Measurements from ENCODE around the gene PRND. TPM values are rescaled to one million over a fixed set of nuclear protein-coding genes. Genes with fewer than 3 reads are reported as not detected.
"Not testable (repeated sequence)": the region's sequence is repeated elsewhere in the genome, so short reads cannot be mapped to it uniquely, and the experiment has no call there.

The PRND gene
- total and polyA plus RNA-seq, 5 donors from 2014 or later, result 0.05 to 0.26 (median 0.17) TPM; not detected in 2

DNA sequence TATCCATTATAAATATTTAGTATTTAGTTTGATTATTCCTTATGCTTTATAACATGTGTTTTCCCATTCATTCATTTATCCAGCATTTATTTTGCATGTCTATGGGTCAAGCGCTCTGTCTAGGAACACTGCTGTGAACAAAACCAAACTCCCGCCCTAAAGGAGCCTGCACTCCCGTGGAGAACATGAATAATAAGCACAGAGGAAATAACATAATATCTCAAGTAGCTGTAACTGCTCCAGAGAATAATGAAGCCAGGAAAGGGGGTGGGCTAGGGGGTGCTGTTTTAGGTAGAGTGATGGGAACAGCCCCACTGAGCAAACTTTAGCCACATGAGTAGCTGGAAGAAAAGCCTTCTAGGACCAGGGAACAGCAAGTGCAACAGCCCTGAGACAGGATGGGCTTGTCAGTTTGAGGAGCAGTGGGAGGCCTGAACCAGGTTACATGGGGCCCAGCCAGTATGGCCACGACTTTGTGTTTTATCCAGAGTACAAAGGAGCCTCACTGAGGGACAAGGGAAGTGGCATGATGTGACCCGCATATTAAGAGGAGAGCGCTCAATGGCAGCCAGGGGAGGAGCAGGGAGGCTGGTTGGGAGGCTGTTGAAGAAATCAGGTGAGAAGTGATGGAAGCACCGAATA, 24.4 kb upstream of the PRND start:
- Mint-ChIP-seq H3K36me3 (peaks cover 37% of the 10 kb centered on the region), H3K4me3 (peak overlapping the region in 2 of 4 donors; percentile 18 to 66), H3K27me3 (no peaks in the 10 kb centered on the region), H3K4me1 (peaks cover 30 to 45% (median 42%) of the 10 kb centered on the region in 4 donors), H3K27ac (peak overlapping the region; percentile 67 to 94 (median 70)), H3K9me3 (no peaks in the 10 kb centered on the region)
- no peaks in the 10 kb centered on the region for H3K9me3 ChIP-seq (ENCODE audit: control insufficient read depth in 2 of 2, low read length in 2 of 2)
- ATAC-seq (ENCODE audit: low read depth in 2 of 2) (no peak), DNase-seq (no peak)
- no peak overlapping the region for H3K4me3 ChIP-seq (ENCODE audit: low read depth, low read length)
- peaks cover 15% of the 10 kb centered on the region for H3K4me1 ChIP-seq (ENCODE audit: control insufficient read depth, insufficient read depth, low read length, poor library complexity, severe bottlenecking)
- H3K27ac ChIP-seq (ENCODE audit: insufficient read depth, low read length, poor library complexity, severe bottlenecking), result peak overlapping the region; percentile 9
- H3K27me3 ChIP-seq (ENCODE audit: control insufficient read depth, insufficient read depth, low read length), result no peaks in the 10 kb centered on the region
- peaks cover 30% of the 10 kb centered on the region for H3K36me3 ChIP-seq (ENCODE audit: control insufficient read depth, insufficient read depth, low read length)

DNA sequence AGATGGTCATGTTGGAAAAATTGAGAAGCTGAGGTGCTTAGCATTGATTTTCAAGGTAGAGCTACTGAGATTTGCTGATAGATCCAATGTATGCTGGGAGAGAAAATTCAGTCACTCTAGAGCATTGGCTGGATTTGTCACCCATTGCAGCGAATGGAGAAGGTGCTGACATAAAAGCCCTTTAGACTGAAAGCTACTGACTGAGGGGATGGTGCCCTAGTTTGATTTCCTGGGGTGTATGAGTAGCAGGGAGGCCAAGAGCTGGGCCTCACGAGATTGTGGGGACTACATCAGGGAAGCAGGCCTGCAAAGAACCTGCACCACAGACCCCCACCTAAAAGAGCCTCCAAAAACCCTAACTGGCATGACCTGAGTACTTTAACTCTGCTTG, 23.9 kb upstream of the PRND start:
- H3K27me3 Mint-ChIP-seq, result no peaks in the 10 kb centered on the region
- no peak for ATAC-seq (ENCODE audit: low read depth in 2 of 2)

DNA sequence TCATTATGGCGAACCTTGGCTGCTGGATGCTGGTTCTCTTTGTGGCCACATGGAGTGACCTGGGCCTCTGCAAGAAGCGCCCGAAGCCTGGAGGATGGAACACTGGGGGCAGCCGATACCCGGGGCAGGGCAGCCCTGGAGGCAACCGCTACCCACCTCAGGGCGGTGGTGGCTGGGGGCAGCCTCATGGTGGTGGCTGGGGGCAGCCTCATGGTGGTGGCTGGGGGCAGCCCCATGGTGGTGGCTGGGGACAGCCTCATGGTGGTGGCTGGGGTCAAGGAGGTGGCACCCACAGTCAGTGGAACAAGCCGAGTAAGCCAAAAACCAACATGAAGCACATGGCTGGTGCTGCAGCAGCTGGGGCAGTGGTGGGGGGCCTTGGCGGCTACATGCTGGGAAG, 22.5 kb upstream of the PRND start:
- Histone ChIP-seq H3K9me3 (ENCODE audit: control insufficient read depth in 2 of 2, low read length in 2 of 2) (no peaks in the 10 kb centered on the region), H3K36me3 (ENCODE audit: control insufficient read depth, insufficient read depth, low read length) (peaks cover 26% of the 10 kb centered on the region), H3K27ac (ENCODE audit: insufficient read depth, low read length, poor library complexity, severe bottlenecking) (no peak overlapping the region), H3K4me1 (ENCODE audit: control insufficient read depth, insufficient read depth, low read length, poor library complexity, severe bottlenecking) (peaks cover 14% of the 10 kb centered on the region), H3K4me3 (ENCODE audit: low read depth, low read length) (no peak overlapping the region), H3K27me3 (ENCODE audit: control insufficient read depth, insufficient read depth, low read length) (no peaks in the 10 kb centered on the region)
- peaks cover 5% of the 10 kb centered on the region for H3K27me3 Mint-ChIP-seq
- no peak overlapping the region for H3K4me3 Mint-ChIP-seq
- H3K27ac Mint-ChIP-seq, result no peak overlapping the region
- H3K4me1 Mint-ChIP-seq, result peaks cover 23 to 32% (median 29%) of the 10 kb centered on the region in 4 donors
- DNase-seq (no peak), ATAC-seq (ENCODE audit: low read depth in 2 of 2) (no peak)
- peaks cover 27% of the 10 kb centered on the region for H3K36me3 Mint-ChIP-seq
- H3K9me3 Mint-ChIP-seq, result no peaks in the 10 kb centered on the region

More for the DNA sequence above, 23.9 kb upstream of the PRND start:
- H3K4me1 ChIP-seq (ENCODE audit: control insufficient read depth, insufficient read depth, low read length, poor library complexity, severe bottlenecking), result peaks cover 14% of the 10 kb centered on the region
- H3K27me3 ChIP-seq (ENCODE audit: control insufficient read depth, insufficient read depth, low read length), result no peaks in the 10 kb centered on the region
- H3K4me3 ChIP-seq (ENCODE audit: low read depth, low read length), result peak overlapping the region; percentile 21
- H3K4me3 Mint-ChIP-seq, result peak overlapping the region in 2 of 4 donors; percentile 26 to 66
- peaks cover 30 to 40% (median 37%) of the 10 kb centered on the region in 4 donors for H3K4me1 Mint-ChIP-seq
- H3K9me3 Mint-ChIP-seq, result no peaks in the 10 kb centered on the region
- peak overlapping the region; percentile 67 to 94 (median 70) for H3K27ac Mint-ChIP-seq
- H3K36me3 ChIP-seq (ENCODE audit: control insufficient read depth, insufficient read depth, low read length), result peaks cover 30% of the 10 kb centered on the region
- H3K27ac ChIP-seq (ENCODE audit: insufficient read depth, low read length, poor library complexity, severe bottlenecking), result no peak overlapping the region
- H3K9me3 ChIP-seq (ENCODE audit: control insufficient read depth in 2 of 2, low read length in 2 of 2), result no peaks in the 10 kb centered on the region
- DNase-seq, result no peak
- peaks cover 34% of the 10 kb centered on the region for H3K36me3 Mint-ChIP-seq

DNA sequence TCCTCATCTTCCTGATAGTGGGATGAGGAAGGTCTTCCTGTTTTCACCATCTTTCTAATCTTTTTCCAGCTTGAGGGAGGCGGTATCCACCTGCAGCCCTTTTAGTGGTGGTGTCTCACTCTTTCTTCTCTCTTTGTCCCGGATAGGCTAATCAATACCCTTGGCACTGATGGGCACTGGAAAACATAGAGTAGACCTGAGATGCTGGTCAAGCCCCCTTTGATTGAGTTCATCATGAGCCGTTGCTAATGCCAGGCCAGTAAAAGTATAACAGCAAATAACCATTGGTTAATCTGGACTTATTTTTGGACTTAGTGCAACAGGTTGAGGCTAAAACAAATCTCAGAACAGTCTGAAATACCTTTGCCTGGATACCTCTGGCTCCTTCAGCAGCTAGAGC, 21.8 kb upstream of the PRND start:
- no peak overlapping the region for H3K27ac ChIP-seq (ENCODE audit: insufficient read depth, low read length, poor library complexity, severe bottlenecking)
- Mint-ChIP-seq H3K27me3 (peaks cover 11% of the 10 kb centered on the region), H3K36me3 (peaks cover 27% of the 10 kb centered on the region), H3K4me3 (no peak overlapping the region), H3K27ac (no peak overlapping the region), H3K9me3 (no peaks in the 10 kb centered on the region), H3K4me1 (peaks cover 23 to 30% (median 27%) of the 10 kb centered on the region in 4 donors)
- H3K36me3 ChIP-seq (ENCODE audit: control insufficient read depth, insufficient read depth, low read length), result peaks cover 26% of the 10 kb centered on the region
- H3K4me3 ChIP-seq (ENCODE audit: low read depth, low read length), result no peak overlapping the region
- no peaks in the 10 kb centered on the region for H3K27me3 ChIP-seq (ENCODE audit: control insufficient read depth, insufficient read depth, low read length)
- ATAC-seq (ENCODE audit: low read depth in 2 of 2) (no peak), DNase-seq (no peak)
- H3K9me3 ChIP-seq (ENCODE audit: control insufficient read depth in 2 of 2, low read length in 2 of 2), result no peaks in the 10 kb centered on the region
- peaks cover 10% of the 10 kb centered on the region for H3K4me1 ChIP-seq (ENCODE audit: control insufficient read depth, insufficient read depth, low read length, poor library complexity, severe bottlenecking)

DNA sequence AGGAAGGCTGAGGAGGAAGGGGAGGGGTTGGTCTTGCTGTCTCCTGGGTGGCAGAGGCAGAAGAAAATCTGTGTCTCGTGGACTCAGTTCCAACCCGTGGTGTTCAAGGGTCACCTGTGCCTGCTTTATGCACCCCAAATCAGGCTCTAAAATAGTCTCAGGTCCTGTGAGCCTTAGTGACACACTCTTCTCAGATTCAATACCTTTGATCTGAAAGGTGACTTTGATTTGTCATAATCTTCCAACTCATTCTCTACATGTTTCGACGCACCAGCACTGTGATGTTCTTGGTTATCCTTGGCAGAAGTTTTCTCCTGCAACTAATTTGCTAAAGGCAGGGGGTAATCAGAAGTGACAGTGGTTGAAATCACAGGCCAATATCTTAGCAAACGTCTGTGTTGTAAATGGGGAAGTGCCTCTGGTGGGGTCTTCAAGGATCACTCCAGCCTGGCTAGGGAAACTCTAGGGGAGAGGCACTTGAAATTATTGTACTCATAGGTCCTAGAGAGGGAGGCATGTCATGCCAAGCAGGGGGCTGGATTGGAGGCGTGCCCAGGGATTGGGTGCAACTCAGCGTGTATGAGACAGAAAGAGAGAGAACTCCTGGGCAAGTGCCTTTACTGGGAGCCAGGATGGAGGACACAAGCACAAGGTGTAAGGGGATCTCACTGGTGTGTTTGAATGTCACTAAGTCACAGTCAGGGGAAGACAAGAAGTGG, 19.0 kb upstream of the PRND start:
- Mint-ChIP-seq H3K27ac (peak overlapping the region in 2 of 3 donors; percentile 10 to 31), H3K9me3 (no peaks in the 10 kb centered on the region), H3K4me1 (peaks cover 2 to 7% (median 5%) of the 10 kb centered on the region in 4 donors), H3K36me3 (peaks cover 13% of the 10 kb centered on the region), H3K4me3 (no peak overlapping the region), H3K27me3 (peaks cover 11% of the 10 kb centered on the region)
- no peak for DNase-seq
- ATAC-seq (ENCODE audit: low read depth in 2 of 2), result no peak
- Histone ChIP-seq H3K4me1 (ENCODE audit: control insufficient read depth, insufficient read depth, low read length, poor library complexity, severe bottlenecking) (peaks cover 3% of the 10 kb centered on the region), H3K36me3 (ENCODE audit: control insufficient read depth, insufficient read depth, low read length) (peaks cover 24% of the 10 kb centered on the region), H3K4me3 (ENCODE audit: low read depth, low read length) (no peak overlapping the region), H3K9me3 (ENCODE audit: control insufficient read depth in 2 of 2, low read length in 2 of 2) (no peaks in the 10 kb centered on the region), H3K27me3 (ENCODE audit: control insufficient read depth, insufficient read depth, low read length) (no peaks in the 10 kb centered on the region), H3K27ac (ENCODE audit: insufficient read depth, low read length, poor library complexity, severe bottlenecking) (no peak overlapping the region)

DNA sequence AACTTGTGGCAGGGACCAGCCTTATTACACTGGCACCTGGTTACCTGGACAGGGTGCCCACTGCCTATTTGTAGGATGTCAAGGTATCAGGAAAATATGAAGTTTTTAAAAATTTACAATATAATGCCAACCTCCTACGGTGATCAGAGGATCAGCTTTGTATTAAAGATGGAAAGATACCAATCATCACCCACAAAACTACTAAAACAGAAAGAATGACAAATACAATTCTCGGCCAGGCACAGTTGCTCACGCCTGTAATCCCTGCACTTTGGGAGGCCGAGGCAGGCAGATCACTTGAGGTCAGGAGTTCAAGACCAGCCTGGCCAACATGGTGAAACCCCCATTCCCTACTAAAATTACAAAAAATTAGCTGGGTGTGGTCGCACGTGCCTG, 18.4 kb upstream of the PRND start:
- ATAC-seq (ENCODE audit: low read depth in 2 of 2), result no peak
- Histone ChIP-seq H3K27ac (ENCODE audit: insufficient read depth, low read length, poor library complexity, severe bottlenecking) (no peak overlapping the region), H3K36me3 (ENCODE audit: control insufficient read depth, insufficient read depth, low read length) (peaks cover 21% of the 10 kb centered on the region), H3K4me3 (ENCODE audit: low read depth, low read length) (no peak overlapping the region), H3K27me3 (ENCODE audit: control insufficient read depth, insufficient read depth, low read length) (no peaks in the 10 kb centered on the region), H3K4me1 (ENCODE audit: control insufficient read depth, insufficient read depth, low read length, poor library complexity, severe bottlenecking) (no peaks in the 10 kb centered on the region), H3K9me3 (ENCODE audit: control insufficient read depth in 2 of 2, low read length in 2 of 2) (no peaks in the 10 kb centered on the region)
- Mint-ChIP-seq H3K27ac (peak overlapping the region in 1 of 3 donors; percentile 31), H3K27me3 (peaks cover 11% of the 10 kb centered on the region), H3K9me3 (no peaks in the 10 kb centered on the region), H3K4me1 (peaks cover 0 to 5% (median under 1%) of the 10 kb centered on the region in 4 donors), H3K4me3 (no peak overlapping the region), H3K36me3 (peaks cover 13% of the 10 kb centered on the region)
- DNase-seq, result no peak

DNA sequence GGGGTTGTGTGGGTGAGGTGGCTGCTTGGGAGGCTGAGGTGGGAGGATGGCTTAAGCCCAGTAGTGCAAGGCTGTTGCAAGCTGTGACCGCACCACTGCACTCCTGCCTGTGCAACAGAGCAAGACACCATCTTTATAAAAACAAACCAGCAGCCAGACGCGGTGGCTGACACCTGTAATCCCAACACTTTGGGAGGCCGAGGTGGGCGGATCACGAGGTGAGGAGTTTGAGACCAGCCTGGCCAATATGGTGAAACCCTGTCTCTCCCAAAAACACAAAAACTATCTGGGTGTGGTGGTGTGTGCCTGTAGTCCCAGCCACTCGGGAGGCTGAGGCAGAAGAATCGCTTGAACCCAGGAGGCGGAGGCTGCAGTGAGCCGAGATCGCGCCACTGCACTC, 14.8 kb upstream of the PRND start:
- H3K4me1 Mint-ChIP-seq; ATAC-seq (ENCODE audit: low read depth in 2 of 2): not testable (repeated sequence)
- H3K27me3 Mint-ChIP-seq, result peaks cover 17% of the 10 kb centered on the region

More for the DNA sequence above, 14.8 kb upstream of the PRND start:
- H3K4me3 Mint-ChIP-seq; H3K27ac Mint-ChIP-seq; H3K9me3 ChIP-seq (ENCODE audit: control insufficient read depth in 2 of 2, low read length in 2 of 2); H3K36me3 ChIP-seq (ENCODE audit: control insufficient read depth, insufficient read depth, low read length); H3K4me3 ChIP-seq (ENCODE audit: low read depth, low read length); H3K9me3 Mint-ChIP-seq; H3K27ac ChIP-seq (ENCODE audit: insufficient read depth, low read length, poor library complexity, severe bottlenecking); DNase-seq; H3K4me1 ChIP-seq (ENCODE audit: control insufficient read depth, insufficient read depth, low read length, poor library complexity, severe bottlenecking); H3K36me3 Mint-ChIP-seq; H3K27me3 ChIP-seq (ENCODE audit: control insufficient read depth, insufficient read depth, low read length): not testable (repeated sequence)
